Keratinocyte (primary cell): ENCODE data around the gene TWF2. TPM values are rescaled to one million over a fixed set of nuclear protein-coding genes. Genes with fewer than 3 reads are reported as not detected.

ENCODE experiments used
- DNase-seq: peaks from one replicate; pipeline ENCODE4 v3.0.0-alpha.2; 2011; ENCODE audit warnings: low read depth, missing footprints, low spot score
- FAIRE-seq: peaks from 2 replicates; lab custom pipeline; 2011; peaks lifted over from hg19 to GRCh38; lab: Jason Lieb, UNC
- H2AFZ ChIP-seq: 2 replicates; pipeline ENCODE4 v1.6.0; 2012; ENCODE audit warnings: low read length, control low read depth, inconsistent platforms; ENCODE audit not compliant: control insufficient read depth
- H3K27ac ChIP-seq: 2 replicates; pipeline ENCODE4 v1.5.1; 2011; ENCODE audit warnings: low read length; ENCODE audit not compliant: control insufficient read depth, insufficient read depth
- H3K27me3 ChIP-seq: 3 replicates; pipeline ENCODE4 v1.6.0; 2011; ENCODE audit warnings: low read length; ENCODE audit not compliant: control insufficient read depth, insufficient read depth; ENCODE audit errors: extremely low read depth
- H3K36me3 ChIP-seq, 2 experiments: 2 replicates in 1 of 2; 3 replicates in 1 of 2; pipeline ENCODE4 v1.5.1; 2011; ENCODE audit warnings: low read length in 2 of 2, mild to moderate bottlenecking in 1 of 2; ENCODE audit not compliant: control insufficient read depth in 2 of 2, insufficient read depth in 2 of 2; ENCODE audit errors: extremely low read depth in 1 of 2
- H3K4me1 ChIP-seq: 3 replicates; pipeline ENCODE4 v1.5.1; 2011; ENCODE audit warnings: low read length; ENCODE audit not compliant: control insufficient read depth, insufficient read depth; ENCODE audit errors: extremely low read depth
- H3K4me2 ChIP-seq: 3 replicates; pipeline ENCODE4 v1.6.0; 2011; ENCODE audit warnings: low read depth, low read length; ENCODE audit not compliant: control insufficient read depth, insufficient read depth; ENCODE audit errors: extremely low read depth
- H3K4me3 ChIP-seq, 3 experiments: fragments of 200-600 bp in 1 of 3; sonication (generic) in 1 of 3; 2 replicates in 2 of 3; 3 replicates in 1 of 3; pipeline ENCODE4 v1.5.1; 2011 to 2016; ENCODE audit warnings: low read length in 3 of 3, mild to moderate bottlenecking in 3 of 3, control low read depth in 2 of 3, inconsistent platforms in 1 of 3, low read depth in 1 of 3, mixed read lengths in 1 of 3, mixed run types in 1 of 3, moderate library complexity in 1 of 3; ENCODE audit not compliant: control insufficient read depth in 2 of 3, insufficient read depth in 2 of 3; ENCODE audit errors: extremely low read depth in 1 of 3
- H3K79me2 ChIP-seq: 2 replicates; pipeline ENCODE4 v1.6.0; 2012; ENCODE audit warnings: low read length; ENCODE audit not compliant: control insufficient read depth, insufficient read depth
- H3K9ac ChIP-seq: 3 replicates; pipeline ENCODE4 v1.6.0; 2011; ENCODE audit warnings: low read length; ENCODE audit not compliant: control insufficient read depth, insufficient read depth; ENCODE audit errors: extremely low read depth
- H3K9me1 ChIP-seq: 3 replicates; pipeline ENCODE4 v1.6.0; 2011; ENCODE audit warnings: low read length; ENCODE audit not compliant: control insufficient read depth, insufficient read depth; ENCODE audit errors: extremely low read depth
- H3K9me3 ChIP-seq: 2 replicates; pipeline ENCODE4 v1.5.1; 2012; ENCODE audit warnings: low read depth, low read length; ENCODE audit not compliant: control insufficient read depth
- H4K20me1 ChIP-seq: 3 replicates; pipeline ENCODE4 v1.6.0; 2011; ENCODE audit warnings: low read length; ENCODE audit not compliant: control insufficient read depth, insufficient read depth; ENCODE audit errors: extremely low read depth
- CTCF ChIP-seq, 3 experiments: IDR thresholded peaks in 1 of 3; conservative IDR thresholded peaks in 1 of 3; optimal IDR thresholded peaks in 1 of 3; 2 replicates in 2 of 3; 3 replicates in 1 of 3; pipeline versions ENCODE3 to v1.5.1; 2011; ENCODE audit warnings: low read length in 3 of 3, mild to moderate bottlenecking in 3 of 3, moderate library complexity in 2 of 3, control low read depth in 1 of 3, inconsistent platforms in 1 of 3; ENCODE audit not compliant: insufficient read depth in 2 of 3; ENCODE audit errors: extremely low read depth in 1 of 3
- EZH2 ChIP-seq: IDR thresholded peaks from one replicate; pipeline ENCODE4 v1.6.1; 2012; ENCODE audit warnings: inconsistent platforms, mild to moderate bottlenecking, low read length, moderate library complexity
- dilution Hi-C: fragments of 300-500 bp; cut with MboI; formaldehyde crosslinking; loops from one replicate; pipeline ENCODE4 v1.7.0; 2020; ENCODE audit warnings: low sequenced_read_pairs; ENCODE audit not compliant: extremely low pct_ligation_motif_present
- polyA plus RNA-seq, 5 experiments: library from polyadenylated mRNA; depleted of rRNA in 3 of 5; stranded (reverse) in 3 of 5; stranded (forward) in 1 of 5; unstranded in 1 of 5; fragments of >200 nt; gene quantifications; 1 replicate in 1 of 5; 2 replicates in 3 of 5; 3 replicates in 1 of 5; pipeline versions ENCODE4 v1.2.1 to v1.2.3, GENCODE V29; 2011 to 2012; ENCODE audit warnings: missing spikeins in 2 of 5, low read depth in 1 of 5, low replicate concordance in 1 of 5

TWF2 gene
- polyA plus RNA-seq, 1 donor (not counting 4 experiments of a cell fraction or from before 2014, with no cell fraction given), result 70.4 TPM

- H3K4me3 ChIP-seq, result no peak overlapping the region
- no peak overlapping the region for H3K27ac ChIP-seq
- no peak overlapping the region for H3K4me2 ChIP-seq
- no peak overlapping the region for H2AFZ ChIP-seq
- dilution Hi-C loops, result no loop called here
- H3K27me3 ChIP-seq, result no peaks in the 10 kb centered on the region
- peaks cover 3% of the 10 kb centered on the region for H3K4me1 ChIP-seq
- no peaks in the 10 kb centered on the region for H3K36me3 ChIP-seq
- FAIRE-seq (no peak), DNase-seq (no peak)
- no peaks in the 10 kb centered on the region for H3K9me1 ChIP-seq
- no peaks in the 10 kb centered on the region for H3K79me2 ChIP-seq
- TF ChIP-seq EZH2 (no peak), CTCF (optimal IDR thresholded peaks at IDR 0.05 in 1 of 3, IDR thresholded peaks at IDR 0.05 in 1 of 3, conservative IDR thresholded peaks at IDR 0.05 in 1 of 3; ENCODE audit: extremely low read depth in 1 of 3, insufficient read depth in 2 of 3, low read length in 3 of 3) (no peak)
- no peak overlapping the region for H3K9ac ChIP-seq
- no peaks in the 10 kb centered on the region for H3K9me3 ChIP-seq
- no peaks in the 10 kb centered on the region for H4K20me1 ChIP-seq
These were observed 53.6 kb downstream of the TWF2 start for GRCh38 chr3:52185311-52185710.

GRCh38 chr3:52184690-52185089 lies 54.3 kb downstream of the TWF2 start:
- Histone ChIP-seq H3K27ac (no peak overlapping the region), H4K20me1 (no peaks in the 10 kb centered on the region), H2AFZ (no peak overlapping the region), H3K9me1 (no peaks in the 10 kb centered on the region), H3K4me3 (no peak overlapping the region), H3K4me1 (peaks cover 3% of the 10 kb centered on the region), H3K9me3 (no peaks in the 10 kb centered on the region), H3K36me3 (no peaks in the 10 kb centered on the region), H3K4me2 (no peak overlapping the region), H3K79me2 (no peaks in the 10 kb centered on the region), H3K9ac (no peak overlapping the region), H3K27me3 (no peaks in the 10 kb centered on the region)
- TF ChIP-seq CTCF (optimal IDR thresholded peaks at IDR 0.05 in 1 of 3, IDR thresholded peaks at IDR 0.05 in 1 of 3, conservative IDR thresholded peaks at IDR 0.05 in 1 of 3; ENCODE audit: extremely low read depth in 1 of 3, insufficient read depth in 2 of 3, low read length in 3 of 3), result no peak
- TF ChIP-seq EZH2, result no peak
- dilution Hi-C loops, result no loop called here
- FAIRE-seq, result no peak
- DNase-seq, result no peak
